ENCODE results near the gene MVK. TPM values are rescaled to one million over a fixed set of nuclear protein-coding genes. Genes with fewer than 3 reads are reported as not detected.

Gene MVK
- total RNA-seq, 1 experiment from 2014 or later = 29.8 TPM

- peaks cover 12% of the 10 kb centered on the region for H3K36me3 ChIP-seq
- no peaks in the 10 kb centered on the region for H3K9me3 ChIP-seq
- DNase-seq = no peak
These were observed 3.7 kb downstream of the MVK start for GRCh38 chr12:109577311-109577710.

GRCh38 chr12:109578330-109578927 lies 4.8 kb downstream of the MVK start:
- DNase-seq = no peak
- Histone ChIP-seq H3K27me3 (no peaks in the 10 kb centered on the region), H3K9me3 (no peaks in the 10 kb centered on the region), H3K36me3 (peaks cover 12% of the 10 kb centered on the region), H3K4me3 (no peak overlapping the region)

More at GRCh38 chr12:109577311-109577710, 3.7 kb downstream of the MVK start:
- Histone ChIP-seq H3K4me3 (no peak overlapping the region), H3K27me3 (no peaks in the 10 kb centered on the region)

- peaks cover 12% of the 10 kb centered on the region for H3K36me3 ChIP-seq
- H3K27me3 ChIP-seq = no peaks in the 10 kb centered on the region
- no peaks in the 10 kb centered on the region for H3K9me3 ChIP-seq
- no peak for DNase-seq
- H3K4me3 ChIP-seq = no peak overlapping the region
These were observed 6.0 kb downstream of the MVK start for GRCh38 chr12:109579639-109580038.

GRCh38 chr12:109580272-109580671 lies 6.7 kb downstream of the MVK start:
- no peaks in the 10 kb centered on the region for H3K9me3 ChIP-seq
- H3K36me3 ChIP-seq = peaks cover 12% of the 10 kb centered on the region

GRCh38 chr12:109580684-109581333 lies 7.2 kb downstream of the MVK start:
- no peak for DNase-seq
- Histone ChIP-seq H3K9me3 (no peaks in the 10 kb centered on the region), H3K27me3 (no peaks in the 10 kb centered on the region), H3K4me3 (no peak overlapping the region), H3K36me3 (peaks cover 12% of the 10 kb centered on the region)

More at GRCh38 chr12:109580272-109580671, 6.7 kb downstream of the MVK start:
- DNase-seq = no peak
- H3K27me3 ChIP-seq = no peaks in the 10 kb centered on the region
- H3K4me3 ChIP-seq = no peak overlapping the region

GRCh38 chr12:109581334-109581691 lies 7.7 kb downstream of the MVK start:
- Histone ChIP-seq H3K27me3 (no peaks in the 10 kb centered on the region), H3K9me3 (no peaks in the 10 kb centered on the region), H3K36me3 (peaks cover 10% of the 10 kb centered on the region), H3K4me3 (no peak overlapping the region)
- DNase-seq = no peak

- Histone ChIP-seq H3K4me3 (no peak overlapping the region), H3K36me3 (peaks cover 6% of the 10 kb centered on the region), H3K27me3 (no peaks in the 10 kb centered on the region), H3K9me3 (no peaks in the 10 kb centered on the region)
- DNase-seq = peak; percentile 34
These were observed 8.3 kb downstream of the MVK start for GRCh38 chr12:109581856-109582255.

- DNase-seq = no peak
- Histone ChIP-seq H3K9me3 (no peaks in the 10 kb centered on the region), H3K27me3 (no peaks in the 10 kb centered on the region), H3K36me3 (no peaks in the 10 kb centered on the region; the same call in 1 of the 2 replicates), H3K4me3 (no peak overlapping the region)
These were observed 9.0 kb downstream of the MVK start for GRCh38 chr12:109582636-109583035.

GRCh38 chr12:109583733-109584132 lies 10.1 kb downstream of the MVK start:
- H3K36me3 ChIP-seq = no peaks in the 10 kb centered on the region; the same call in 1 of the 2 replicates
- H3K27me3 ChIP-seq = no peaks in the 10 kb centered on the region
- no peaks in the 10 kb centered on the region for H3K9me3 ChIP-seq
- no peak overlapping the region for H3K4me3 ChIP-seq
- DNase-seq = no peak

GRCh38 chr12:109586385-109587296 lies 13.0 kb downstream of the MVK start:
- no peaks in the 10 kb centered on the region for H3K9me3 ChIP-seq
- H3K27me3 ChIP-seq = no peaks in the 10 kb centered on the region
- no peaks in the 10 kb centered on the region; the same call in 1 of the 2 replicates for H3K36me3 ChIP-seq
- H3K4me3 ChIP-seq = no peak overlapping the region
- DNase-seq = no peak

GRCh38 chr12:109587921-109588320 lies 14.3 kb downstream of the MVK start:
- no peaks in the 10 kb centered on the region for H3K36me3 ChIP-seq
- no peaks in the 10 kb centered on the region for H3K9me3 ChIP-seq
- no peak overlapping the region for H3K4me3 ChIP-seq
- H3K27me3 ChIP-seq = no peaks in the 10 kb centered on the region
- DNase-seq = no peak

GRCh38 chr12:109588461-109589239 lies 15.1 kb downstream of the MVK start:
- no peak for DNase-seq
- H3K4me3 ChIP-seq = no peak overlapping the region
- H3K36me3 ChIP-seq = no peaks in the 10 kb centered on the region
- H3K9me3 ChIP-seq = no peaks in the 10 kb centered on the region
- no peaks in the 10 kb centered on the region for H3K27me3 ChIP-seq

- Histone ChIP-seq H3K4me3 (no peak overlapping the region), H3K27me3 (no peaks in the 10 kb centered on the region), H3K9me3 (no peaks in the 10 kb centered on the region), H3K36me3 (no peaks in the 10 kb centered on the region)
- DNase-seq = no peak
These were observed 15.6 kb downstream of the MVK start for GRCh38 chr12:109589240-109589590.

- no peaks in the 10 kb centered on the region for H3K27me3 ChIP-seq
- no peaks in the 10 kb centered on the region for H3K9me3 ChIP-seq
- no peak overlapping the region for H3K4me3 ChIP-seq
- no peaks in the 10 kb centered on the region for H3K36me3 ChIP-seq
- DNase-seq = no peak
These were observed 16.2 kb downstream of the MVK start for GRCh38 chr12:109589691-109590245.

- H3K27me3 ChIP-seq = no peaks in the 10 kb centered on the region
- DNase-seq = no peak
- no peaks in the 10 kb centered on the region for H3K9me3 ChIP-seq
- no peaks in the 10 kb centered on the region for H3K36me3 ChIP-seq
- no peak overlapping the region for H3K4me3 ChIP-seq
These were observed 17.0 kb downstream of the MVK start for GRCh38 chr12:109590566-109590965.

GRCh38 chr12:109591041-109591440 lies 17.4 kb downstream of the MVK start:
- Histone ChIP-seq H3K27me3 (no peaks in the 10 kb centered on the region), H3K4me3 (no peak overlapping the region), H3K9me3 (no peaks in the 10 kb centered on the region), H3K36me3 (no peaks in the 10 kb centered on the region)
- DNase-seq = no peak

All from MG63 (cell line).